Brain microvascular endothelial cell (primary cell): Measurements from ENCODE around the gene PUS10.
"Not testable (repeated sequence)": the region's sequence is repeated elsewhere in the genome, so short reads cannot be mapped to it uniquely, and the experiment has no call there.

Experiments used
- DNase-seq: peaks from one replicate; pipeline ENCODE4 v3.0.0-alpha.2; 2020
- H3K27ac ChIP-seq: fragments of 250-450 bp; sonication (Bioruptor Pico); 2 replicates; pipeline ENCODE4 v1.5.1; 2020; ENCODE audit warnings: mild to moderate bottlenecking, moderate library complexity
- H3K27me3 ChIP-seq: fragments of 250-450 bp; sonication (Bioruptor Pico); replicated peaks from 2 replicates; pipeline ENCODE4 v1.5.1; 2020; ENCODE audit warnings: mild to moderate bottlenecking
- H3K36me3 ChIP-seq: fragments of 250-450 bp; sonication (Bioruptor Pico); replicated peaks from 2 replicates; pipeline ENCODE4 v1.5.1; 2020; ENCODE audit warnings: mild to moderate bottlenecking
- H3K4me3 ChIP-seq: 2 replicates; pipeline ENCODE4 v1.5.1; 2011; ENCODE audit warnings: low read depth, mild to moderate bottlenecking, control low read depth, low read length, moderate library complexity
- in situ Hi-C: cut with HindIII; loops from 2 replicates; pipeline ENCODE4 v1.10.0; 2017; ENCODE audit warnings: low sequenced_read_pairs, low pct_ligation_motif_present
- TF ChIP-seq, protein P1 (sequence below): IDR thresholded peaks from 2 replicates; pipeline ENCODE4 v1.5.1; 2011; ENCODE audit warnings: low read depth, mild to moderate bottlenecking, moderate library complexity, low read length, control low read depth, inconsistent platforms; ENCODE audit errors: missing control alignments

The PUS10 gene

DNA sequence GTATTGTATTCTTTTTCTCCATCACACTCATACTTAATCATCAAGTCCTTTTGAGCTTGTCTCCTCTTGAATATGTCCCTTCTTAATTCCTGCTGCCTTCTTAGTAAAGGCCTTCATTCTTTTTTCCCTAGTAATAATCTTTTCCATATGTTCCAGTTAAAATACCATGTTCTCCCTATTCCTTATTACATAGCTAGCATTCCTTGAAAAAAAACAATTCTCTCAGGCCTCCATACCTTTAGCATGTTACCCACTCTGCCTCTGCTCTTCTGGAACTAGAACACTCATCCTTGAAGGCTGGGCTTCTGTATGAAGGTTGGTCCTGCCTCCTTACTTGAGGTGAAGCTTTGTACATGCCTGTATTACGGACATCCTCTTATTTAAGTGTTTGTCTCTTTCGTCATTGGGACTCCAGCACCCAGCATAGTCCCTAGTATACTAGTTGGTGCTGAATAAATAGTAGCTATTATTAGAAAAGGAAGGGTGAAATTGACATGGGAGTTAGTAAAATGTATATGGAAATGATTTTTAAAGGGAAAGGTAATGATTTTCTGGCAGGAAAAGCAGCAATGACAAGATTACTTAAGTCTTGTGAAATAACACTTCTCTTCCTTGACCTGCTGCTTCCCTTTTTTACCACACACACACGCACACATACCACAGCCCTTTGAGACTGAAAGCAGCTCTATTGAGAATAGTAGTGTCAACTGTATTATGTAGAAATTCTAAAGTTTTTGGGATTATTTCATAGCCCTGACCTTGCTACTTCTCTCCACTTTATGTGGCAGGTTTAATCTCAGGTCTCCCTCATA, 91.1 kb downstream of the PUS10 start:
- H3K36me3 ChIP-seq = no peaks in the 10 kb centered on the region
- in situ Hi-C loops = no loop called here
- peak; percentile 4 for DNase-seq
- H3K27me3 ChIP-seq = no peaks in the 10 kb centered on the region
- TF ChIP-seq, protein P1, sequence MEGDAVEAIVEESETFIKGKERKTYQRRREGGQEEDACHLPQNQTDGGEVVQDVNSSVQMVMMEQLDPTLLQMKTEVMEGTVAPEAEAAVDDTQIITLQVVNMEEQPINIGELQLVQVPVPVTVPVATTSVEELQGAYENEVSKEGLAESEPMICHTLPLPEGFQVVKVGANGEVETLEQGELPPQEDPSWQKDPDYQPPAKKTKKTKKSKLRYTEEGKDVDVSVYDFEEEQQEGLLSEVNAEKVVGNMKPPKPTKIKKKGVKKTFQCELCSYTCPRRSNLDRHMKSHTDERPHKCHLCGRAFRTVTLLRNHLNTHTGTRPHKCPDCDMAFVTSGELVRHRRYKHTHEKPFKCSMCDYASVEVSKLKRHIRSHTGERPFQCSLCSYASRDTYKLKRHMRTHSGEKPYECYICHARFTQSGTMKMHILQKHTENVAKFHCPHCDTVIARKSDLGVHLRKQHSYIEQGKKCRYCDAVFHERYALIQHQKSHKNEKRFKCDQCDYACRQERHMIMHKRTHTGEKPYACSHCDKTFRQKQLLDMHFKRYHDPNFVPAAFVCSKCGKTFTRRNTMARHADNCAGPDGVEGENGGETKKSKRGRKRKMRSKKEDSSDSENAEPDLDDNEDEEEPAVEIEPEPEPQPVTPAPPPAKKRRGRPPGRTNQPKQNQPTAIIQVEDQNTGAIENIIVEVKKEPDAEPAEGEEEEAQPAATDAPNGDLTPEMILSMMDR = no peak
- no peak overlapping the region for H3K4me3 ChIP-seq
- no peak overlapping the region for H3K27ac ChIP-seq

DNA sequence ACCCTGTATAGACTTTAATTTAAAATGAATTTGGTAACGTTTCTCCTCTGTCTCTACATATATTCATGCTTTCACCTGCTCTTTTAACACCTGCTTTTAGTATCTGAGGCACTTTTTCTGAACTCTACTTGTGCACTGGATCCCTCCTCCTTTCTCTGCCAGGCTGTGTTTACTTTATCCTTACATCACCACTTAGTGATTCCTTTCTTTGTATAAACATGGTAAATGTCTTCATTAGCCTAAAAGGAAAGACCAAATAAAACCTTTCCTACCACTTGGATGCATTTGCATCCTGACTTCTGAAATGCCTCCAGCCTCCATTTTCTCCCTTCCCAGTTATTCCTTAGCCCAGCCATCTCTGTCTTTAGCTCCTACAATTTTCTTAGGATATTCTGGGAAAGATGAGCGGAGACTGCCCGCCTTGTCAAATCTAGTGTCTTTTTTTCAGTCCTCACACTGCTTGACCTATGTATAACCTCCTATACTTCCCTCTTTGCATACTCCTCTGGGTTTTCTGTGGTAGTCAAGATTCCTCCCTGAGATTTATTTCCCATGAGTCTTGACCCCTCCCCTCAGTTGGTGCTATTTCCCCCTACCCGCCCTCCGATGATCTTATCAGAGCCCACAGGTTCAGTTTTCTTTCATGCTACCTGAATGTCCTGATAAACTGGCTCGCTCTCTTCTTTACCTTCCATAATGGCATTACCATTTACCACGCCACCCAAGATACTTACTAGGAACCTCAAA, 91.9 kb downstream of the PUS10 start:
- no peak overlapping the region for H3K27ac ChIP-seq
- H3K4me3 ChIP-seq = no peak overlapping the region
- no peak for DNase-seq
- H3K36me3 ChIP-seq = no peaks in the 10 kb centered on the region
- in situ Hi-C loops = no loop called here
- TF ChIP-seq, protein P1 = no peak
- no peaks in the 10 kb centered on the region for H3K27me3 ChIP-seq

DNA sequence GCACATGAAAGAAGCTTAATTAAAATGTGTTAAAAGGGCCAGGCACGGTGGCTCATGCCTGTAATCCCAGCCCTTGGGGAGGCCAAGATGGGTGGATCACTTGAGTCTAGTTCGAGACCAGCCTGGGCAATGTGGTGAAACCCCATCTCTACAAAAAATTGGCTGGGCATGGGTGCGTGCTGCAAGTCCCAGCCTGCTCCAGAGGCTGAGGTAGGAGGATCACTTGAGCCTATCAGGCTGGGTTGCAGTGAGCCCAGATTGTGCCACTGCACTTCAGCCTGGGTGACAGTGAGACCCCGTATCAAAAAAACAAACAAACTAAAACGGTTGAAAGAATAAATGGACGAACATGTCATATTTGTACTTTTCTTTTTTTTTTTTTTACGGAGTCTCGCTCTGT, 110.7 kb downstream of the PUS10 start:
- TF ChIP-seq, protein P1 = no peak
- H3K27ac ChIP-seq = no peak overlapping the region
- in situ Hi-C loops = no loop called here
- H3K36me3 ChIP-seq = no peaks in the 10 kb centered on the region
- no peak for DNase-seq
- H3K27me3 ChIP-seq = no peaks in the 10 kb centered on the region
- H3K4me3 ChIP-seq = no peak overlapping the region

DNA sequence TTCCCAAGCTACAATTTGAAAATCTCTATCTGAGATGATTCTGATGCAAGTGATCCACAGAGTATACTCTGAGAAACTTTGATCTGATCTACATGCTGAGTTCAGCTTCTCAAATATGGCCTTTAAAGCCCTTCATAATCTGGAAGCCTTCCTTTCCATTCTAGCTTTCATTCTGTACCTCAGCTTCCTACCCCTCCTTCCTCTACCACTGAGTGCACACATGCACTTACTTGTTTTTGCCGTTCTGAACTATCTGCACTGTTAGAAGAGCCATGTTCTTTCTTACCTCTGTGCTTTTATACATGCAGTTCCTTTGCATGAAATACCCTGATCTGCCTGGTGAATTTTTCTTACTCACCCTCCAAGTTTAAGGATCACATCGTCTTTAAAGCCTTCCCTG, 111.7 kb downstream of the PUS10 start:
- Histone ChIP-seq H3K27me3 (no peaks in the 10 kb centered on the region), H3K4me3 (no peak overlapping the region), H3K36me3 (no peaks in the 10 kb centered on the region), H3K27ac (no peak overlapping the region)
- no peak for DNase-seq
- TF ChIP-seq, protein P1 = no peak
- in situ Hi-C loops = no loop called here

DNA sequence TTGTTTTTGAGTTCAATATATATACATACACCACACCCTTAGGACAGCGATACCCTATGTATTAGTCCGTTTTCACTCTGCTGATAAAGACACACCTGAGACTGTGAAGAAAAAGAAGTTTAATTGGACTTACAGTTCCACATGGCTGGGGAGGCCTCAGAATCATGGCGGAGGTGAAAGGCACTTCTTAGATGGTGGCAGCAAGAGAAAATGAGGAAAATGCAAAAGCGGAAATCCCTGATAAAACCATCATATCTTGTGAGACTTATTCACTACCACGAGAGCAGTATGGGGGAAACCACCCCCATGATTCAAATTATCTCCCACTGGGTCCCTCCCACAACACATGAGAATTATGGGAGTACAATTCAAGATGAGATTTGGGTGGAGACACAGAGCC, 112.2 kb downstream of the PUS10 start:
- H3K27ac ChIP-seq, H3K36me3 ChIP-seq, in situ Hi-C loops: not testable (repeated sequence)

DNA sequence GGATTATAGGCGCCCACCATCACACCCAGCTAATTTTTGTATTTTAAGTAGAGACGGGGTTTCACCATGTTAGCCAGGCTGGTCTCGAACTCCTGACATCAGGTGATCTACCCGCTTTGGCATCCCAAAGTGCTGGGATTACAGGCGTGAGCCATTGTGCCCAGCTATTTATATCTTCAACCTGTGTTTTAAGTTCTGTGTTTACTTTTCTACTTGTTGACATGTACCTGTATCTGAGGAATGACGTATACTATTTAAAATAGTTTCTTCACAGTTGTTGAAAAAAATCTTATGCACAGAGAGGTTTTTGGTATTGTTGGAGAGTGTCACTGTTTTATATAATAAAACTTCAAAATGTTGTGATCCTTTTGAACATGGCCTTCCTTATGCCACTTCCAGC, 116.8 kb downstream of the PUS10 start:
- in situ Hi-C loops, DNase-seq, H3K27ac ChIP-seq, H3K27me3 ChIP-seq, H3K4me3 ChIP-seq, H3K36me3 ChIP-seq: not testable (repeated sequence)

More for the DNA sequence above, 112.2 kb downstream of the PUS10 start:
- not testable (repeated sequence) for H3K27me3 ChIP-seq, H3K4me3 ChIP-seq, DNase-seq
